HG03039 (cell line): ENCODE results near the gene VAMP2.

Experiments
- ATAC-seq: cut with Tn5 transposase; IDR thresholded peaks from one replicate; pipeline ENCODE4 v1.9.1; 2021; ENCODE audit warnings: mild to moderate bottlenecking, moderate library complexity; ENCODE audit not compliant: unreplicated experiment

VAMP2 gene

GRCh38 chr17:8143581-8144400, 19.0 kb downstream of the VAMP2 start:
- no peak for ATAC-seq

- no peak for ATAC-seq
Observed at GRCh38 chr17:8142887-8143580, 19.7 kb downstream of the VAMP2 start.

GRCh38 chr17:8142158-8142886, 20.4 kb downstream of the VAMP2 start:
- ATAC-seq: no peak

- ATAC-seq: no peak
Observed at GRCh38 chr17:8141741-8142140, 21.0 kb downstream of the VAMP2 start.

GRCh38 chr17:8141045-8141444, 21.7 kb downstream of the VAMP2 start:
- ATAC-seq: no peak

- no peak for ATAC-seq
Observed at GRCh38 chr17:8140065-8141029, 22.4 kb downstream of the VAMP2 start.

- peak; percentile 76 for ATAC-seq
Observed at GRCh38 chr17:8138672-8139371, 23.9 kb downstream of the VAMP2 start.

GRCh38 chr17:8138374-8138671, 24.4 kb downstream of the VAMP2 start:
- no peak for ATAC-seq

- ATAC-seq: no peak
Observed at GRCh38 chr17:8137645-8138373, 24.9 kb downstream of the VAMP2 start.

GRCh38 chr17:8133941-8134340, 28.8 kb downstream of the VAMP2 start:
- ATAC-seq: no peak

GRCh38 chr17:8133399-8133798, 29.3 kb downstream of the VAMP2 start:
- no peak for ATAC-seq

- ATAC-seq: no peak
Observed at GRCh38 chr17:8131844-8132441, 30.8 kb downstream of the VAMP2 start.

GRCh38 chr17:8128125-8128784, 34.5 kb downstream of the VAMP2 start:
- ATAC-seq: no peak

GRCh38 chr17:8126491-8127066, 36.2 kb downstream of the VAMP2 start:
- no peak for ATAC-seq

- no peak for ATAC-seq
Observed at GRCh38 chr17:8125947-8126490, 36.7 kb downstream of the VAMP2 start.

- no peak for ATAC-seq
Observed at GRCh38 chr17:8125154-8125946, 37.4 kb downstream of the VAMP2 start.
